ENCODE measurements around the gene RAX2. TPM values are rescaled to one million over a fixed set of nuclear protein-coding genes. Genes with fewer than 3 reads are reported as not detected.

RAX2 gene
- polyA plus RNA-seq, 1 of the 3 experiments (the other 2 are of a cell fraction) = not detected

- WGBS (ENCODE audit: low lambda C conversion rate) = 91% methylated on average over 8 of the region's 51 CpGs
- no peaks in the 10 kb centered on the region for H3K27me3 ChIP-seq (ENCODE audit: insufficient read depth)
- no peak overlapping the region for H3K4me3 ChIP-seq (ENCODE audit: low read depth in 2 of 2, low read length in 1 of 2)
- H3K9ac ChIP-seq = no peak overlapping the region
- no peak overlapping the region for H3K27ac ChIP-seq (ENCODE audit: low read depth in 2 of 2, low read length in 1 of 2)
- no peaks in the 10 kb centered on the region for H3K4me1 ChIP-seq (ENCODE audit: control insufficient read depth in 1 of 2, insufficient read depth in 2 of 2, low read depth in 1 of 2, low read length in 1 of 2)
- TF ChIP-seq NFIC (IDR thresholded peaks at IDR 0.05; ENCODE audit: borderline replicate concordance) (no peak), PBX3 (IDR thresholded peaks at IDR 0.05) (no peak)
- H3K36me3 ChIP-seq (replicated peaks in 1 of 2; ENCODE audit: control insufficient read depth in 1 of 2, insufficient read depth in 2 of 2, low read length in 1 of 2) = peaks cover 9 to 12% of the 10 kb centered on the region in 2 experiments
- ChIA-PET POLR2A (no interaction called here), CTCF (no interaction called here)
- H3K4me2 ChIP-seq = no peak overlapping the region
- H4K20me1 ChIP-seq (ENCODE audit: insufficient read depth) = no peaks in the 10 kb centered on the region
- no peaks in the 10 kb centered on the region for H3K9me3 ChIP-seq
- DNase-seq = no peak
- no peak overlapping the region for H2AFZ ChIP-seq (ENCODE audit: low read depth)
- H3F3A ChIP-seq (replicated peaks; ENCODE audit: insufficient read depth) = no peaks in the 10 kb centered on the region
- H3K9me2 ChIP-seq = no peaks in the 10 kb centered on the region
- no peaks in the 10 kb centered on the region for H3K79me2 ChIP-seq (ENCODE audit: insufficient read depth)
These were observed 18.2 kb downstream of the RAX2 start for GRCh38 chr19:3753631-3754410.

- Histone ChIP-seq H3K9me2 (no peaks in the 10 kb centered on the region), H3K4me2 (no peak overlapping the region), H3K79me2 (ENCODE audit: insufficient read depth) (no peaks in the 10 kb centered on the region), H3K27me3 (ENCODE audit: insufficient read depth) (no peaks in the 10 kb centered on the region), H3K4me3 (ENCODE audit: low read depth in 2 of 2, low read length in 1 of 2) (no peak overlapping the region), H3K36me3 (replicated peaks in 1 of 2; ENCODE audit: control insufficient read depth in 1 of 2, insufficient read depth in 2 of 2, low read length in 1 of 2) (peaks cover 5 to 12% of the 10 kb centered on the region in 2 experiments), H3K4me1 (ENCODE audit: control insufficient read depth in 1 of 2, insufficient read depth in 2 of 2, low read depth in 1 of 2, low read length in 1 of 2) (no peaks in the 10 kb centered on the region), H3K27ac (ENCODE audit: low read depth in 2 of 2, low read length in 1 of 2) (no peak overlapping the region), H3K9ac (no peak overlapping the region), H2AFZ (ENCODE audit: low read depth) (no peak overlapping the region), H3F3A (replicated peaks; ENCODE audit: insufficient read depth) (no peaks in the 10 kb centered on the region), H3K9me3 (no peaks in the 10 kb centered on the region), H4K20me1 (ENCODE audit: insufficient read depth) (no peaks in the 10 kb centered on the region)
- no CpG with 5 or more reads among the region's 25 CpGs for WGBS (ENCODE audit: low lambda C conversion rate)
- DNase-seq = no peak
- ChIA-PET CTCF (interaction anchor here (1.1 to 3.4 kb wide), 2 partner anchors 9 to 29 kb away, joined by 3 to 13 read pairs; partner anchors contain the start of genes APBA3 and MRPL54), POLR2A (interaction anchor here (0.9 kb wide), 1 partner anchor 10 kb away, joined by 4 read pairs; the partner anchor contains the start of gene MRPL54)
- TF ChIP-seq ZBTB33 (IDR thresholded peaks at IDR 0.05; ENCODE audit: borderline replicate concordance, low read depth) = no peak
- TF ChIP-seq RFX5 (IDR thresholded peaks at IDR 0.05; ENCODE audit: low read length) = no peak
- no peak for TF ChIP-seq REST (IDR thresholded peaks at IDR 0.05; ENCODE audit: low read depth, low read length)
- TF ChIP-seq MXI1 (IDR thresholded peaks at IDR 0.05; ENCODE audit: low read depth, low read length) = no peak
- TF ChIP-seq ELF1 (IDR thresholded peaks at IDR 0.05) = no peak
- TF ChIP-seq USF1 (IDR thresholded peaks at IDR 0.05; ENCODE audit: borderline replicate concordance, low read depth) = no peak
- TF ChIP-seq SIN3A (IDR thresholded peaks at IDR 0.05; ENCODE audit: borderline replicate concordance, low read depth, low read length) = no peak
- TF ChIP-seq MAX (IDR thresholded peaks at IDR 0.05; ENCODE audit: low read depth) = no peak
- no peak for TF ChIP-seq TAF1 (IDR thresholded peaks at IDR 0.05; ENCODE audit: borderline replicate concordance, low read depth, low read length)
- TF ChIP-seq JUND (IDR thresholded peaks at IDR 0.05) = no peak
- no peak for TF ChIP-seq RAD21 (IDR thresholded peaks at IDR 0.05; ENCODE audit: low read length)
- no peak for TF ChIP-seq FOSL2 (IDR thresholded peaks at IDR 0.05; ENCODE audit: borderline replicate concordance, low read depth)
- TF ChIP-seq TCF12 (IDR thresholded peaks at IDR 0.05) = no peak
- no peak for TF ChIP-seq EZH2phosphoT487 (IDR thresholded peaks at IDR 0.05; ENCODE audit: borderline replicate concordance, low read depth)
- TF ChIP-seq FOXJ3 (CRISPR knock-in tag; IDR thresholded peaks at IDR 0.05) = no peak
- no peak for TF ChIP-seq USF2 (IDR thresholded peaks at IDR 0.05; ENCODE audit: borderline replicate concordance, low read depth, low read length)
These were observed 19.5 kb downstream of the RAX2 start for GRCh38 chr19:3752492-3752891.
